Fibroblast of skin of back (primary cell): Measurements from ENCODE around the gene MAP2K3.

Source experiments
- DNase-seq: peaks from one replicate; pipeline ENCODE4 v3.0.0-alpha.2; 2013

Gene MAP2K3

GRCh38 chr17:21252796-21253645 is 31.5 kb upstream of the MAP2K3 start, which contains the start of gene NATD1:
NATD1 (minus strand) TSS chr17:21253410; CDS start chr17:21253264, 146 bp downstream.
- DNase-seq: peak; percentile 79

- no peak for DNase-seq
Observed at GRCh38 chr17:21253646-21254441, 30.7 kb upstream of the MAP2K3 start.

- DNase-seq: no peak
Observed at GRCh38 chr17:21258593-21258992, 25.9 kb upstream of the MAP2K3 start.

- no peak for DNase-seq
Observed at GRCh38 chr17:21262259-21262993, 22.1 kb upstream of the MAP2K3 start.

- no peak for DNase-seq
Observed at GRCh38 chr17:21263376-21263775, 21.1 kb upstream of the MAP2K3 start.

- DNase-seq: no peak
Observed at GRCh38 chr17:21268596-21269188, 15.8 kb upstream of the MAP2K3 start.

- DNase-seq: peak; percentile 32
Observed at GRCh38 chr17:21269394-21269793, 15.1 kb upstream of the MAP2K3 start.

- DNase-seq: no peak
Observed at GRCh38 chr17:21271454-21272183, 12.9 kb upstream of the MAP2K3 start.

- DNase-seq: no peak
Observed at GRCh38 chr17:21272250-21272649, 12.3 kb upstream of the MAP2K3 start.

- DNase-seq: no peak
Observed at GRCh38 chr17:21272881-21273792, 11.4 kb upstream of the MAP2K3 start.

GRCh38 chr17:21275047-21275578 is 9.4 kb upstream of the MAP2K3 start:
- peak; percentile 63 for DNase-seq

GRCh38 chr17:21275579-21276263 is 8.8 kb upstream of the MAP2K3 start:
- DNase-seq: peak; percentile 79

GRCh38 chr17:21276264-21276588 is 8.3 kb upstream of the MAP2K3 start:
- DNase-seq: no peak

GRCh38 chr17:21277332-21277731 is 7.2 kb upstream of the MAP2K3 start:
- DNase-seq: no peak

- no peak for DNase-seq
Observed at GRCh38 chr17:21278450-21279197, 5.9 kb upstream of the MAP2K3 start.

GRCh38 chr17:21279198-21279535 is 5.3 kb upstream of the MAP2K3 start:
- DNase-seq: no peak

GRCh38 chr17:21279582-21279981 is 4.9 kb upstream of the MAP2K3 start:
- no peak for DNase-seq

GRCh38 chr17:21280081-21280518 is 4.4 kb upstream of the MAP2K3 start:
- DNase-seq: peak; percentile 78

GRCh38 chr17:21282231-21282630 is 2.3 kb upstream of the MAP2K3 start:
- peak; percentile 100 for DNase-seq
